GM21528 (cell line): Measurements from ENCODE around the gene GABBR1.

Source experiments
- ATAC-seq: cut with Tn5 transposase; IDR thresholded peaks from one replicate; pipeline ENCODE4 v1.9.1; 2021; ENCODE audit warnings: mild to moderate bottlenecking, moderate library complexity; ENCODE audit not compliant: unreplicated experiment, low FRiP score

GABBR1 gene

DNA sequence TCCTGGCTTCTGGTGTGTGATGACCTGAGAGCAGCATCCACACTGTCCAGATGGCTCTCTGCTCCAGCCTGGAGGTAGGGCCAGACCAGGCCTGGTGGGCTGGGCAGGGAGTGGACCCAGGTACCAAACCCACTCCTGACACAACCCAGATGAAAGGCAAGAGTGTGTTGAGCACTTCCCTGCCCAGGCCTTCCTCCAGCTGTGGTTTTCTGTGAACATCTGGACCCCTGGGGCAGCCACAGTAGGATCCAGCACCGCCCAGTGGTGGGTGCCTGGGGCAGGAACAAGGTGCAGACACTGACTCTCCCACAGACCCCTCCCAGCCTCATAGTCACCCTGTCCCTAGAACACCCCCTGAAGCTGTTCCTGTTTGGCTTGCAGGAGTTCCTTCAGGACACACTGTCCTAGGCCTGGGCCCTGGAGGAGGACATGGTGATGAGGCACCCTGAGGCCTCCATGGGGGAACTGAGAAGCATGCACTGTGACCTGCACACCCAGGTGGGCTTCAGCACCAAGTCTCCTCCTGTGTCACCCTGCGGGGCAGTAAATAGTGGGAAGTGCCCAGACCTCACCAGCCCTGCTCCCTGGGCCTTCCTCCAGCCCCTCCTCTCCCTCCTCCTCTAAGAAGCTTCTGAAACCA, 102.2 kb downstream of the GABBR1 start:
- no peak for ATAC-seq

GRCh38 chr6:29529956-29530355, 103.0 kb downstream of the GABBR1 start:
- no peak for ATAC-seq

DNA sequence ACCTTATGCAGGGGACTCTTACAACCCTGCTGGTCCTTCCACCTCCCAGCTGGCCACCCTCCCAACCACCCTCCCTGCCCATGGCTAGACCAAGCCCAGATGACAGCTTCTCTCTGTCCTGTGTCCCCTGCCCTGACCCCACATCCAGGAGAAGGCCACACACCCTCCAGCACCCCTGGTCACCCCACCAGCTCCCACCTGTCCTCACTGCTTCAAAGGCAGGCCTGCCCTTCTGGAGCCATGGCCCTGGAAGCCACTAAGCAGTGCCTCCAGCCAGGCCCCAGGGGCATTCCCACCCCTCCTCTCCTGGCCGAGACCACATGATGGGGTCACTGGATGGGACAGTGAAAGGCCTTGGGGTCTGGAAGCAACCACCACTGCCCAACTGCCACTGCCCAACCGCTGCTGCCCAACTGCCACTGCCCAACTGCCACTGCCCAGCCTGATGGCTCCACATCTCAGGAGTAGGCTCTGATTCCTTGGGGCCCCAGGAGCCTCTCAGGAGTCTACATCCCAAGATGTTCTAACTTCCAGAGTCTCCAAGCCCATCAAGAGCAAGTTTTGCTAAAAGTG, 103.9 kb downstream of the GABBR1 start:
- no peak for ATAC-seq

DNA sequence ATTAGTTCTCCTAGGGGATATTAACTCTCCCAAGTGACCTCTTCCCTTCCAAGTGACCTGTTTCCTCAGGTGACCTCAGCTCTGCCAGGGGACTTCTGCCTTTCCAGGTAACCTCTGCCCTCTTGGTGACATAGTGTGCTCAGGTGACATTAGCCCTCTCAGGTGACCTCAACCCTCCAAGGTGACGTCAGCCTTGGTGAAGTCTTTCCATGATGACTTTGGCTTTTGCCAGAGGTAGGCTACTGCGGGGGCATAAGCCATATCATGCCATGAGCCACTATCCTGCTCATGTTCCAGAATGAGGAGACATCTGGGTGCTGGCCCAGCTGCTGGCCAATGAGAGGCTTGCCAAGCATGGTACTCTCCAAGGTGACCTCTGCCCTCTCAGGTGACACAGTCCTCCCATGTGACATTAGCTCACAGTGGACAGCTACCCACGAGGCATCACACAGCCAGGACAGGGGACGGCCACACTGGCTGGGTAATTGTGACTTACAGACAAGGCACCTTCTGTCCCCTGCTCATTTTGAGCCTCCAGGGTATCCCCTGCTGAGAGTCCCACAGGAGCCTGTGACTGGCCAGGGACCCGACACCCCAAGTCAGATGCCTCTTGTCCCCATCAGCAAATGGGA, 104.6 kb downstream of the GABBR1 start:
- no peak for ATAC-seq

DNA sequence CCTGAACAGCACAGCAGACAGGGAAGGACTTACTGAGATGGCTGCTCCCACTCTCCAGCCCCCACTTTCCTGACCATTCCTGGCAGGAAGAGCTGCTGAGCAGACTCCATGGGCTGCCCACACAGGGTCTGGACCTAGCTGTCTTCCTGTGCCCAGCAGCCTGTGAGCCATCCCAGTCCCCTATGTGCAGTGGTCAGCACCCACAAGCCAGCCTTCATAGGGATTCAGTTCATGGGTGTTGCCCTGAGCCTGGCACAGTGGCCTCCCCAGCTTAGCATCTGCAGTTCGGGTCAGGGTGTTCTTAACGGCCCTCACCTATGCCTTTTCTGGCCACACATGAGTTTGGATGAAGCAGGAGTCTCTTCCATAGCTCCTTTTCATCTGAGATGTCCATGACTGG, 105.4 kb downstream of the GABBR1 start:
- no peak for ATAC-seq

GRCh38 chr6:29527126-29527525, 105.9 kb downstream of the GABBR1 start:
- ATAC-seq, result no peak

DNA sequence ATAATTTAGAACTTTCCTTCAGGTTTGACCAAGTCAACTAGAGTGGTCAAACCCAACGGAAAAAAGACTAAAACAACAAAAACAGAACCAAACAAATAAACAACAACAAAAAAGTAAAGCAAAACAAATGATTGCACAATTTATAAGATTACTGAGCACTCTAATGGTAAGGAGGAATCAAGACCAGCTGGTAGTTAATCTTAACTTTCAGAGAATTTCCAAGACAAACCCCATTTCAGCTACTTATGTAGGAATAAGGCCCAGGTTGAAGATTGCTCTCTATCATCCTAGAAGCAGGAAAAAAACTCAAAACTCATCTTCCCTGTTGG, 107.7 kb downstream of the GABBR1 start:
- ATAC-seq, result no peak

DNA sequence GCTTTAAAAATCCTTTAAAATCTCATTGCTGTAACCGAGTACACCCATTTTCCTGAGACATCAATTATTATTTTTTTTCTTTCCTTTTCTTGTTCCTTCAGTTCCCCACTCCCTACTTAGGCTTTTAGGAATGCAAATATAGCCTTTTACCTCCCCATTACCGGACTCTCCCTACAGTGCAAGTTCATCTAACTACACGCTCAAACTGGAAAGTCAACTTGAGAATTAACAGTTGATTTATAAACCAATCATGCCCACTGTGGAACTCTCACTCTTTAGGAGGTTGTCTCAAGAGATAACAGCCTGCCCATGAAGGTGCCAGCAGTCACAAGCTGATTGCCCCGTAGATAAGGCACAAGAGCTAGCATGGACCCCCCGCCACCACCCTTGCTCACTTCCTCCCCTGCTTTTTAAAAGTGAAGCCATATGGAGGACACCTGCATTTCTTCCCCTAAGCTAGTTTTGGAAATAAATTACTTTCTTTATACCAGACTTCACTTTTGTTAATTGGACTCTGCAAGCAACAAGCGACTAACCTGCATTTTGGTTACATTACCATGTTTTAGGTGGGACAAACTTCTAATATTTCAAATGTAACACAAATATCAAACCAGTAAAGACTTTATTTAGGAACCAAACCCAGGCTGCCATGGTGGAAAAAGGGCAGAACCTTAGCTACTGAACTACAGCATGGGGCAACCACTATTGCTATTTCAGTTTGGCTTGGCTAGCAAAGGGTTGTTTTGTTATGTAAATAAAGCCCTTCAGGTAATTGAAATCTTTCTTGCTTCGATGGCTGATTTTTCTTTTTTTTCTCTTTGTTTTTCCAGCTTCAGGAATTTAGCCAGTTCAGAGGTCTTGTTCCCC, 108.3 kb downstream of the GABBR1 start:
- no peak for ATAC-seq

- ATAC-seq, result no peak
Observed at GRCh38 chr6:29524044-29524443, 108.9 kb downstream of the GABBR1 start.

DNA sequence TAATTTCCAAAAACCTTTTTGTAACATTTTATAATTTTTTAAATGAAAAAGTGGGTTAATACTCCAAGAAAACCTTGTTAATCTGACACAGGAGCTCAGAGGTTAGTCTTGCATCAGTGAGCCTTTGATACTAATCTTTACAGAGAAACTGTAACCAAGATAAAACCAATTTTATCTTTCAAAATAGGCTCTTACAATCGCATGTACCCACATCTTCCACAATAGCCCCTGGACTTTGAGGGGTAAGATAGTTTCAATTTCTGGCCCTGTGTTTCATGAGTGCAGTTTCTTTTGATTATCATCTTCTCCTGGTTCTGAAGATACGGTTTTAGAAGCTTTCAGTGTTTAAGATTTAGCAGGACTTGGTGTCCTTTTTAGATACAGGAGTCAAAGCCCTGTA, 110.8 kb downstream of the GABBR1 start:
- ATAC-seq, result no peak

- ATAC-seq, result no peak
Observed at GRCh38 chr6:29521006-29521680, 111.8 kb downstream of the GABBR1 start.

DNA sequence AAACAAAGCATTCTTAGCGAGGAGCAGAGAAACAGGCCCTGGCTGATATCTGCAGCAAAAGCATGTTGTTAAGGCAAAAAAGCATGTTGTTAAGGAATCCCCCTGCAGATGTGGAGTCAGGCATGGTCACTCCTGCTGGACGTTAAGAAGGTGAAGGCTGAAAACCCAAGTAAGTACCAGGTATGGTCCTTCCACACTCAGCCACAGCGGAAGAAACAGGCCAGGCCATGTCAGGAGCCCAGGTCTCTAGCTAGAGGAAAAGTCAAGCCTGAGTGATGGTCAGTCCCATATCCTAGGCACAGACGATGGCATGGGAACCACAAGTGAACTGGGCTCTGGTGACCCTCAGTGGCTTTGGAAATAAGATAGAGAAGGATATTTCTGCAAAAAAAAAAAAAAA, 112.8 kb downstream of the GABBR1 start:
- no peak for ATAC-seq

DNA sequence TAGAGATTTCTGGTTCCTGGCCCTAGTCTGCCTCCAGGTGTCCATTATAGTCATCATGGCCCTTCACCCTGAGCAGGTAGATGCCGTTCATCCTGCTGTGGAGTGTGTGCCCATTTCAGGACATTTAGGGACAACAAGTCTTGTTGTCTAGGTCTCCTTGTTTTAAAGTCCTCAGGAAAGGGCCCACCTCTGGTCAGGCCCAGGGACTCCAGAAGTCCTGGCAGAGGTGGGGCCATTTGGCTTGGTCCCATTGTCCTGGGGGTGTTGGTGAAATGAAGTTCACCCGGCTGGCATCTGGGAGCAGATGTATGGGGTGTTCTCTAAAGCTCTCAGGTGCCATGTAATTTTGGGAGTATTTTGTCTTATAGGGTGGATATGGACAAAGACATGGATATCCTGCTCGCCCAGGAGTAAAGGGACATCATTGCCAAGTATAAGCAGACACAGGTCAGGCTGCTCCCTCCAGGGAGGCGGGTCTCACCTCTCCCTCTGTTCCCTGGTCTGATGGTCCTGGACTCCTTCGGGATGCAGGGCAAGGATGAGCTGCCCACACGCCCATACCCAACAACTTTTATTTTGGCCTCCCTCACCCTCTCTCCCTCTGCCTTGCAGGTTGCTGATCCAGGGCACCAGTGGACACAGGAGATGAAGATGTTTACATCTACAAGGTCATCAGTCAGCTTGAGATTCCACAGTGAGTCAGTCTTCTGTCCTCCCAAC, 113.5 kb downstream of the GABBR1 start:
- ATAC-seq, result no peak

GRCh38 chr6:29517728-29518440, 115.1 kb downstream of the GABBR1 start:
- ATAC-seq, result no peak

- ATAC-seq, result no peak
Observed at GRCh38 chr6:29517245-29517644, 115.7 kb downstream of the GABBR1 start.

DNA sequence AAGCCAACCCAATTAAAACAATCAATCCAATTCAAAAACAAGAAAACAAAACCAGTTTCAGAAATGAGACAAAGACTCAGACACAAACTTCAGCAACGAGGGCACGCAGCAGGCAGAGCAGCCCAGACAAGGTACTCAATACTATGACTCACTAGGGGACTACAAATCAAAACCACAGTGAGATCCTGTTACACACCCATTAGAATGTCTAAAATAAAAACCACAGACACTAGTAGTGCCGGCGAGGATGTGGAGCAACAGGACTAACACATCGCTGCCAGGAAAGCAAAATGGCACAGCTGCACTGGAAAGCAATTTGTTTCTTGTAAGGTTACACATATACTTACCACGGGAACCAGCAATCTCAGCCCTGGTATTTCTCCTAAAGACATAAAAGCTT, 116.9 kb downstream of the GABBR1 start:
- ATAC-seq, result no peak

DNA sequence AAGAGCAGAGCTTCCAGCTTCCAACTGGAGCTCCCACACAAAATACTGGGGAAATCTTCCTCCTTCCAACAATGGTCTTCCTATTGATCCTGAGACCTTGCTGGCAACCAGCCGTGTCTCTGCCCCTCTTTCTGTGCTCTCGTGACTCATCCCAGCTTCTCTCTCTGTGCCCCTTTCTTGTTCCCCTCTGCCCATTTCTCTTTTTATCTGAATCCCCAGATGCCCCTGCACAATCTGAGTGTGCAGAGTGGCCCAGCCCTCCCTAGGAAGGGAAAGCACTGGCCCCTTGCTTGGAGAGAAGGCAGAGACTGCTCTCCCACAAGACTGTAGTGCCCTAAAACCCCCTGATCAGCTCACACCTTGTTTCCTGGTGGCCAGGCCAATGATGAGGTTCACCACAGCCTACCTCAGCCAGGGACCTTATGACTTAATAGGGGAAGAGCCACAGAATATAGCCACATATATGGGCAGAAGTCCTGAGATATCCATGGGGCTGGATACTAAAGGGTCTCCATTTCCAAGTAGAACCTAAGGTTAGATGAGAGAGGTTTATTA, 122.2 kb downstream of the GABBR1 start:
- ATAC-seq, result no peak

DNA sequence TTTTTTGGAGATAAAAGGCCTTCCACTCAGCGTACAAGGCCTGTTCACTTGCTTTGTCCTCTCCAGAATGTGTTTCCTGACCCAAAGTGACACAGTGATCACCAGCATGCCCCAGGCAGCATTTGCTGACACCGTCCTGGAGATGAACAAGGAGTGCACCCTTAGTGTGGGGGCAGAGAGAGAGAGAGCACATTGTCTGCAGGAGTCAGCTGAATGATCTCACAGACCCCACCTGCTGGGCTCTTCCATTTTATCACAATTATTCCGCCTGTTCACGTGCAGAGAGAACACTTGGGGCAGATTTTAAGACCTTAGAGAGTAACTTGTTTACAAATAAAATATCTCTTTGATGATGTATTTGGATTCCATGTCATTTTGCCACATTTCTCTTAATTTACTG, 122.8 kb downstream of the GABBR1 start:
- ATAC-seq, result no peak
